Measurements from ENCODE around the gene OPCML. TPM values are rescaled to one million over a fixed set of nuclear protein-coding genes. Genes with fewer than 3 reads are reported as not detected.

The OPCML gene
- total and polyA plus RNA-seq, 2 donors (not counting 1 experiment from before 2014, with no cell fraction given), result 0.99 to 2.8 TPM

DNA sequence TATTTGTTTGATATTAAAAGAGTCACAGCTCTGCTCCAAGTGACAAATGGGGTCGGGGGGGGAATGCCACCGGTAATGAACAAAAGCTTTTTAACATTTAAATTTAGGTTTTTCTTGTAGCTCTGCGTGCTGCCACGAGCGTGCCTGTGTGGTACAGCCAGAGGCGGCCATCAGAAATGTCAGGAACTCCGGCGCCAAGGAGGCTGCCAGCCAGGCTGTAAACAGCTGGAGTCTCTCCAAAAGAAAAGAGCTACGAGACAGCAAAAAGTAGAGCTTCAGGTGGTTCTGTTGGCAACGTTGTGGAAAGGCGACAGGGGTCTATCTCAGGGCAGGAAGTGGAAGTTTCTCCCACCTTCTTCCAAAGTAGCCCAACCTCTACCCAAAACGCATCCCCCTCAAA lies 532.8 kb downstream of the OPCML start:
- H3K9me3 ChIP-seq (ENCODE audit: control insufficient read depth, insufficient read depth, low read depth, low read length), result no peaks in the 10 kb centered on the region
- H3K79me2 ChIP-seq (ENCODE audit: control insufficient read depth, insufficient read depth, low read length), result no peaks in the 10 kb centered on the region
- no peaks in the 10 kb centered on the region for H4K20me1 ChIP-seq (ENCODE audit: control insufficient read depth, extremely low read depth, insufficient read depth, low read length)
- no peaks in the 10 kb centered on the region for H3K4me1 ChIP-seq (ENCODE audit: control insufficient read depth, extremely low read depth, insufficient read depth, low read length)
- H3K4me2 ChIP-seq (ENCODE audit: extremely low read depth, insufficient read depth, low read length), result no peak overlapping the region
- DNase-seq (ENCODE audit: low read depth in 2 of 2), result no peak
- H3K9ac ChIP-seq (ENCODE audit: insufficient read depth, low read length), result no peak overlapping the region
- H3K4me3 ChIP-seq (replicated peaks in 1 of 4; ENCODE audit: control extremely low read depth in 1 of 4, insufficient read depth in 1 of 4, low read depth in 3 of 4, low read length in 4 of 4), result no peak overlapping the region
- H2AFZ ChIP-seq (ENCODE audit: low read length), result no peak overlapping the region
- no peaks in the 10 kb centered on the region for H3K36me3 ChIP-seq (ENCODE audit: control insufficient read depth, insufficient read depth, low read length)
- TF ChIP-seq EZH2 (IDR thresholded peaks at IDR 0.05; ENCODE audit: low read length, missing control alignments), result no peak
- TF ChIP-seq CTCF (conservative IDR thresholded peaks at IDR 0.05 in 1 of 2, IDR thresholded peaks at IDR 0.05 in 1 of 2; ENCODE audit: low read depth in 1 of 2, low read length in 2 of 2), result no peak
- H3K27me3 ChIP-seq (ENCODE audit: control insufficient read depth, insufficient read depth, low read length), result peaks cover 2% of the 10 kb centered on the region
- no peak overlapping the region for H3K27ac ChIP-seq (ENCODE audit: insufficient read depth, low read length)

GRCh38 chr11:132999031-132999430 lies 533.3 kb downstream of the OPCML start:
- Histone ChIP-seq H3K79me2 (ENCODE audit: control insufficient read depth, insufficient read depth, low read length) (no peaks in the 10 kb centered on the region), H3K9me3 (ENCODE audit: control insufficient read depth, insufficient read depth, low read depth, low read length) (no peaks in the 10 kb centered on the region), H3K27me3 (ENCODE audit: control insufficient read depth, insufficient read depth, low read length) (peaks cover 2% of the 10 kb centered on the region), H3K9ac (ENCODE audit: insufficient read depth, low read length) (no peak overlapping the region), H3K4me3 (replicated peaks in 1 of 4; ENCODE audit: control extremely low read depth in 1 of 4, insufficient read depth in 1 of 4, low read depth in 3 of 4, low read length in 4 of 4) (no peak overlapping the region), H3K4me2 (ENCODE audit: extremely low read depth, insufficient read depth, low read length) (no peak overlapping the region), H2AFZ (ENCODE audit: low read length) (no peak overlapping the region), H4K20me1 (ENCODE audit: control insufficient read depth, extremely low read depth, insufficient read depth, low read length) (no peaks in the 10 kb centered on the region), H3K27ac (ENCODE audit: insufficient read depth, low read length) (no peak overlapping the region), H3K36me3 (ENCODE audit: control insufficient read depth, insufficient read depth, low read length) (no peaks in the 10 kb centered on the region), H3K4me1 (ENCODE audit: control insufficient read depth, extremely low read depth, insufficient read depth, low read length) (no peaks in the 10 kb centered on the region)
- DNase-seq (ENCODE audit: low read depth in 2 of 2), result no peak
- no peak for TF ChIP-seq CTCF (conservative IDR thresholded peaks at IDR 0.05 in 1 of 2, IDR thresholded peaks at IDR 0.05 in 1 of 2; ENCODE audit: low read depth in 1 of 2, low read length in 2 of 2)
- TF ChIP-seq EZH2 (IDR thresholded peaks at IDR 0.05; ENCODE audit: low read length, missing control alignments), result no peak

- Histone ChIP-seq H3K4me1 (ENCODE audit: control insufficient read depth, extremely low read depth, insufficient read depth, low read length) (no peaks in the 10 kb centered on the region), H3K9me3 (ENCODE audit: control insufficient read depth, insufficient read depth, low read depth, low read length) (no peaks in the 10 kb centered on the region), H2AFZ (ENCODE audit: low read length) (no peak overlapping the region), H3K4me3 (replicated peaks in 1 of 4; ENCODE audit: control extremely low read depth in 1 of 4, insufficient read depth in 1 of 4, low read depth in 3 of 4, low read length in 4 of 4) (no peak overlapping the region), H3K4me2 (ENCODE audit: extremely low read depth, insufficient read depth, low read length) (no peak overlapping the region), H3K9ac (ENCODE audit: insufficient read depth, low read length) (no peak overlapping the region), H3K27ac (ENCODE audit: insufficient read depth, low read length) (no peak overlapping the region), H3K27me3 (ENCODE audit: control insufficient read depth, insufficient read depth, low read length) (peaks cover 9% of the 10 kb centered on the region), H3K79me2 (ENCODE audit: control insufficient read depth, insufficient read depth, low read length) (no peaks in the 10 kb centered on the region), H4K20me1 (ENCODE audit: control insufficient read depth, extremely low read depth, insufficient read depth, low read length) (no peaks in the 10 kb centered on the region), H3K36me3 (ENCODE audit: control insufficient read depth, insufficient read depth, low read length) (no peaks in the 10 kb centered on the region)
- TF ChIP-seq CTCF (conservative IDR thresholded peaks at IDR 0.05 in 1 of 2, IDR thresholded peaks at IDR 0.05 in 1 of 2; ENCODE audit: low read depth in 1 of 2, low read length in 2 of 2) (no peak), EZH2 (IDR thresholded peaks at IDR 0.05; ENCODE audit: low read length, missing control alignments) (no peak)
- DNase-seq (ENCODE audit: low read depth in 2 of 2), result no peak
Observed at GRCh38 chr11:132997396-132997795, 534.9 kb downstream of the OPCML start.
